ENCODE data around the gene LCMT1. TPM values are rescaled to one million over a fixed set of nuclear protein-coding genes. Genes with fewer than 3 reads are reported as not detected.

LCMT1 gene
- total RNA-seq, 1 experiment from 2014 or later: 44.2 TPM

GRCh38 chr16:25223964-25224363 lies 112.4 kb downstream of the LCMT1 start:
- POLR2A ChIA-PET: no interaction called here
- Histone ChIP-seq H3K27ac (ENCODE audit: low read length) (no peak overlapping the region), H3K4me3 (ENCODE audit: low read depth in 2 of 2, low read length in 2 of 2) (no peak overlapping the region), H3K9me3 (ENCODE audit: control insufficient read depth, insufficient read depth, low read depth, low read length) (no peaks in the 10 kb centered on the region), H3K36me3 (ENCODE audit: control insufficient read depth, insufficient read depth, low read length) (no peaks in the 10 kb centered on the region), H3K27me3 (ENCODE audit: control insufficient read depth, insufficient read depth, low read length) (no peaks in the 10 kb centered on the region), H3K4me1 (ENCODE audit: control insufficient read depth, insufficient read depth, low read length) (no peaks in the 10 kb centered on the region)
- intact Hi-C loops (cut with micrococcal nuclease; ENCODE audit: unreplicated experiment): no loop called here
- in situ Hi-C loops (cut with HindIII; ENCODE audit: low pct_unique_long_range_greater_than_20kb, low sequenced_read_pairs): no loop called here
- CTCF ChIA-PET: interaction anchor here (1.1 kb wide), 1 partner anchor 164 kb away, joined by 3 read pairs; no protein-coding TSS in a partner anchor
- ATAC-seq (no peak), DNase-seq (ENCODE audit: low read depth, low spot score) (no peak)
- TF ChIP-seq SIN3A (IDR thresholded peaks at IDR 0.05; ENCODE audit: borderline replicate concordance, insufficient read depth, low read depth, low read length) (no peak), REST (IDR thresholded peaks at IDR 0.05; ENCODE audit: insufficient read depth in 1 of 2, low read depth in 2 of 2, low read length in 1 of 2) (no peak), CTCF (IDR thresholded peaks at IDR 0.05) (no peak), POLR2AphosphoS5 (IDR thresholded peaks at IDR 0.05; ENCODE audit: low read depth, low read length) (no peak), TCF7L2 (IDR thresholded peaks at IDR 0.05; ENCODE audit: low read depth, low read length) (no peak)
- BruUV-seq (replicated peaks): no TSS peak

GRCh38 chr16:25224731-25225319 lies 113.3 kb downstream of the LCMT1 start:
- POLR2A ChIA-PET: no interaction called here
- no TSS peak for BruUV-seq (replicated peaks)

More at GRCh38 chr16:25224731-25225319, 113.3 kb downstream of the LCMT1 start:
- in situ Hi-C loops (cut with HindIII; ENCODE audit: low pct_unique_long_range_greater_than_20kb, low sequenced_read_pairs): no loop called here
- DNase-seq (ENCODE audit: low read depth, low spot score): no peak
- no peaks in the 10 kb centered on the region for H3K36me3 ChIP-seq (ENCODE audit: control insufficient read depth, insufficient read depth, low read length)
- no peaks in the 10 kb centered on the region for H3K9me3 ChIP-seq (ENCODE audit: control insufficient read depth, insufficient read depth, low read depth, low read length)
- no peak overlapping the region for H3K27ac ChIP-seq (ENCODE audit: low read length)
- H3K4me3 ChIP-seq (ENCODE audit: low read depth in 2 of 2, low read length in 2 of 2): no peak overlapping the region
- no peak for TF ChIP-seq TCF7L2 (IDR thresholded peaks at IDR 0.05; ENCODE audit: low read depth, low read length)
- no peak for TF ChIP-seq CTCF (IDR thresholded peaks at IDR 0.05)
- no peak for TF ChIP-seq REST (IDR thresholded peaks at IDR 0.05; ENCODE audit: insufficient read depth in 1 of 2, low read depth in 2 of 2, low read length in 1 of 2)
- TF ChIP-seq SIN3A (IDR thresholded peaks at IDR 0.05; ENCODE audit: borderline replicate concordance, insufficient read depth, low read depth, low read length): no peak
- TF ChIP-seq POLR2AphosphoS5 (IDR thresholded peaks at IDR 0.05; ENCODE audit: low read depth, low read length): no peak
- no peaks in the 10 kb centered on the region for H3K27me3 ChIP-seq (ENCODE audit: control insufficient read depth, insufficient read depth, low read length)
- no peak for ATAC-seq
- intact Hi-C loops (cut with micrococcal nuclease; ENCODE audit: unreplicated experiment): loop anchor here (5.0 kb wide), 2 partner anchors 98 to 173 kb away; no protein-coding TSS in a partner anchor
- no peaks in the 10 kb centered on the region for H3K4me1 ChIP-seq (ENCODE audit: control insufficient read depth, insufficient read depth, low read length)
- CTCF ChIA-PET: interaction anchor here (0.6 to 2.0 kb wide), 10 partner anchors 92 to 1946 kb away, joined by 3 to 19 read pairs (median 6); no protein-coding TSS in a partner anchor
